GM12872 (cell line): ENCODE results near the gene SLAMF7.

Experiments used
- TF ChIP-seq, protein P1 (sequence below): IDR thresholded peaks from 3 replicates; pipeline ENCODE4 v1.5.1; 2011; ENCODE audit warnings: low read depth, mild to moderate bottlenecking, low read length, moderate library complexity; ENCODE audit not compliant: insufficient read depth

Gene SLAMF7

DNA sequence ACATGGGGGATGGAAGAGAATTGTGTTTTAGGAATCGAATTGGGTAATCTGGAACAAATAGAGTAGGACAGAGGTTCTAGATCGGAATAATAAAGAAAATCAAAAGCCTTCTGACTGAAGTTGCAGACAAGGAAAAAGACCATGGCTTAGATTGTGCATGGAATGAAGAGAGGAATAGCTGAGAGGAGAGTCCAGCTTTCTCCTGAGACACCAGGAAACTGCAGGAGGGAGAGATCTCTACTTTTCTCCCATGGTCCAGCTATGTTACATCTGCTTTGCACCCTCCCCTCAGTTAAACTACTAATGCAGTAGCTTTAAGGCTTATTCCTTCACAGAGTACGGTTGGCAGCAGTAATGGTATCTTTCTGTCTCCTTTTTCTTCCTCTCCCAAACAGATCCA is 13.4 kb downstream of the SLAMF7 start:
- TF ChIP-seq, protein P1, sequence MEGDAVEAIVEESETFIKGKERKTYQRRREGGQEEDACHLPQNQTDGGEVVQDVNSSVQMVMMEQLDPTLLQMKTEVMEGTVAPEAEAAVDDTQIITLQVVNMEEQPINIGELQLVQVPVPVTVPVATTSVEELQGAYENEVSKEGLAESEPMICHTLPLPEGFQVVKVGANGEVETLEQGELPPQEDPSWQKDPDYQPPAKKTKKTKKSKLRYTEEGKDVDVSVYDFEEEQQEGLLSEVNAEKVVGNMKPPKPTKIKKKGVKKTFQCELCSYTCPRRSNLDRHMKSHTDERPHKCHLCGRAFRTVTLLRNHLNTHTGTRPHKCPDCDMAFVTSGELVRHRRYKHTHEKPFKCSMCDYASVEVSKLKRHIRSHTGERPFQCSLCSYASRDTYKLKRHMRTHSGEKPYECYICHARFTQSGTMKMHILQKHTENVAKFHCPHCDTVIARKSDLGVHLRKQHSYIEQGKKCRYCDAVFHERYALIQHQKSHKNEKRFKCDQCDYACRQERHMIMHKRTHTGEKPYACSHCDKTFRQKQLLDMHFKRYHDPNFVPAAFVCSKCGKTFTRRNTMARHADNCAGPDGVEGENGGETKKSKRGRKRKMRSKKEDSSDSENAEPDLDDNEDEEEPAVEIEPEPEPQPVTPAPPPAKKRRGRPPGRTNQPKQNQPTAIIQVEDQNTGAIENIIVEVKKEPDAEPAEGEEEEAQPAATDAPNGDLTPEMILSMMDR = no peak

DNA sequence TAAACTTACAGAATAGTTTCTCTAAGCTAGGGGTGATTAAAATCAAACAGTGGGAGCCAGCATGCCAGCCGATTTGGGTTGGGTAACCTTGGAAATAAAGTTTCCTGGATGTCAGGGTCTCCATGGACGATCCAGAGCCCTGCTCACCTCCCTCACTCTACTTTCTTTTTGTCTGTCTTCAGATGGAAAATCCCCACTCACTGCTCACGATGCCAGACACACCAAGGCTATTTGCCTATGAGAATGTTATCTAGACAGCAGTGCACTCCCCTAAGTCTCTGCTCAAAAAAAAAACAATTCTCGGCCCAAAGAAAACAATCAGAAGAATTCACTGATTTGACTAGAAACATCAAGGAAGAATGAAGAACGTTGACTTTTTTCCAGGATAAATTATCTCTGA is 13.9 kb downstream of the SLAMF7 start:
- TF ChIP-seq, protein P1 = no peak

DNA sequence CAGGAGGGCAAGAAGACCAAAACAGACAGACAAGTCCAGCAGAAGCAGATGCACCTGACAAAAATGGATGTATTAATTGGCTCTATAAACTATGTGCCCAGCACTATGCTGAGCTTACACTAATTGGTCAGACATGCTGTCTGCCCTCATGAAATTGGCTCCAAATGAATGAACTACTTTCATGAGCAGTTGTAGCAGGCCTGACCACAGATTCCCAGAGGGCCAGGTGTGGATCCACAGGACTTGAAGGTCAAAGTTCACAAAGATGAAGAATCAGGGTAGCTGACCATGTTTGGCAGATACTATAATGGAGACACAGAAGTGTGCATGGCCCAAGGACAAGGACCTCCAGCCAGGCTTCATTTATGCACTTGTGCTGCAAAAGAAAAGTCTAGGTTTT is 14.5 kb downstream of the SLAMF7 start:
- TF ChIP-seq, protein P1 = no peak

DNA sequence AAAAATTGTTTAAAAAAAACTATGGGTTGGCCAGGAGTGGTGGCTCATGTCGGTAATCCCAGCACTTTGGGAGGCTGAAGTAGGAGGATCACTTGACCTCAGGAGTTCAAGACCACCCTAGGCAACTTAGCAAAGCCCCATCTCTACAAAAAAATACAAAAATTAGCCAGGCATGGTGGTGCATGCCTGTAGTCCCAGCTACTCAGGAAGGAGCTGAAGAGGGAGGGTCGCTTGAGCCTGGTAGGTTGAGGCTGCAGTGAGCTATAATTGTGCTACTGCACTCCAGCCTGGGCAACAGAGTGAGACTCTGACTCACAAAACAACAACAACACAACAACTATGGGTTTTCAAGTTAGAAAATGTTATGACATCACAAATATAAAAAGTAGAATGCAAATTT is 16.4 kb downstream of the SLAMF7 start:
- TF ChIP-seq, protein P1 = no peak

DNA sequence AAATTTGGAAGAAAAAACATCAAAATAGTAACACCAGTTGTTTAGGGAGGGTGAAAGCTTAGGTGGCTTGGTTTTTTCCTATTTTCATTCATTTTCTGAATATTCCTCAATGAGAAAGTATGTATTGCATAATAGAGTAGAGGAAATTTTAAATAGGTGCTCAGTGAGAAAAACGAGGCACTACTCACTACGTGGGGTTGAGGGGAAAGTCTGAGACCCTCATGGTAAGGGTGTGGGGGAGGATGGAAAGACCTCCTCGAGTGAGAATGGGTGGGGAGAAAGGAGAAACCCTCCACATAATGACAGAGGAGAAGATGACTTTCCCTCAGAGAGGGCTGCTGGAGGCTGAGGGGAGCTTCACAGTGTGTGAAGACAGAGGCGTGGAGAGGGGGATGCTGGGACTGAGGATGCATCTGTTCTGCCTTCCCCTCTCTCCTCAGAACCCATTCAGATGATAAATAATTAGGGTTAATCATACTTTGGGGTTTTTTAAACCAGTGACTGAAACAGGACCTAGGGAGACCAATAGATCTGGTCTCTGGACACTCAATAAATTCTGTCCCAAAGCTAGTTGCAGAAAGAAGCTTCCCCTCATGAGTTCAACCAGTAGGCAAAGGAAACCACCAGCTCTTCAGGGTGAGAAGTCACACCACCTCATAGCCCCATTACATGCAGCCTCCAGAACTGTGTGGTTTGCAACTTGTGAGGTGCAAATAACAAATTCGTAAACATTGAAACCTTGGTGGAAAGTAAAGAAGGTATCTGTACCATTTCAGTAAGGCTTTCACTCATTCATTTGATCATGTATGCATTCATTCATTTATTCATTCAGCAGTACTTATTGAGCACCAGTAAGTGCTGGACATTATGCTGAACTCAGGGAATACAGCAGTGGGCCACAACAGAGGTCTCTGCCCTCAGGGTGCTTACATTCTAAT is 17.1 kb downstream of the SLAMF7 start:
- TF ChIP-seq, protein P1 = no peak

DNA sequence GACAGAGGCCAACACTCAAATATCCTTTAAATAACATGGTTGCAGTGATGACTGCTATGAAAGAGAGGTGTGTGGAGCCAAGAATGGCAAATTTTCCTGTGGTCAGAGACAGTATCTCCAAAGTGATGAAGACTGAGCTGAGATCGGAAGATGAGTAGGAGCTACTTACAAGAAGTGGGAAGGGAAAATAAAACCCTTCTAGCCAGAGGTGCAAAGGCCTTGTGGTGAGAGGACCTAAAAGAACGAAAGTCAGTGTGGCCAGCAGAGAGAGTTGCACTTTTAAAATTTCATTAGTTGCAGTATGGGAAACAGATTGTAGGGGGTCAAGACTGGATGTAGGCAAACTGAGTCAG is 17.8 kb downstream of the SLAMF7 start:
- TF ChIP-seq, protein P1 = no peak

DNA sequence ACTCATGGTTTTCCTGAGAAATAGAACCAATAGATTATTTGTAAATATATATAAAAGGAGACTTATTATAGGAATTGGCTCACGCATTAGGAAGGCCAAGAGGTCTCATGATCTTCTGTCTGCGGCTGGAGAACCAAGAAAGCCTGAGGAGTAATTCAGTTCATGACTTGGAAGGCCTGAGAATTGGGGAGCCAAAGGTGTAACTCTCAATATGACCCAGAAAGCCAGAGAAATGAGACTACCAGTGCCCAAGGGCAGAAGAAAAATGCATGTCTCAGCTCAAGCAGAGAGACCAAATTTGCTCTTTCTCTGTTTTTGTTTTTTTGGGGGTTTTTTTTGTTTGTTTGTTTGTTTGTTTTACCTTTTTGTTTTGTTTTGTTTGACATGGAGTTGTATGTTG is 19.5 kb downstream of the SLAMF7 start:
- TF ChIP-seq, protein P1 = no peak
